ENCODE results near the gene FAM163B. TPM values are rescaled to one million over a fixed set of nuclear protein-coding genes. Genes with fewer than 3 reads are reported as not detected.

Gene FAM163B
- total RNA-seq, 2 experiments from 2014 or later: not detected

DNA sequence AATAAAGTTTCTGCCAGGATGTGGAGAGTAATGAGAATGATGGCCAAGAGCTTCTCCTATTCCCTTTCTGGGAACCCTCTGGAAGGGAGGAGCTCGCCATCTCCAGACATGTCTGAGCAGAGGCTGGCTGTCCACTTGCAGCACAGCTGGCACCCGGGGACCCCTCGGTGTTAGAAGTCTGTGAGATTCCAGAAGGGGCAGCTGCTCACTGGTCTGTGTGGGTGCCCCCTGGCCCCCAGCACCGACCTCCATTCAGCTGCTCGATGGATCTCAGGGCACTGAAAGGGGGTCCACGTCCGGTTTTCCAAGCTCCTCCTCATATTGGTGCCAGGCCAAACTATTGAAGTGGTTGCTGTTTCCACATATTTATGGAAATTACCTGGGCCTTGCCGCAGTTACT is 3.6 kb upstream of the FAM163B start:
- Mint-ChIP-seq H3K36me3 (ENCODE audit: low read depth) (no peaks in the 10 kb centered on the region), H3K4me3 (no peak overlapping the region), H3K9me3 (ENCODE audit: insufficient read depth) (no peaks in the 10 kb centered on the region), H3K4me1 (ENCODE audit: low read depth) (no peaks in the 10 kb centered on the region), H3K27ac (no peak overlapping the region), H3K27me3 (ENCODE audit: low read depth) (peaks cover 32% of the 10 kb centered on the region)
- CTCF ChIA-PET: no interaction called here
- no peak for DNase-seq
- POLR2A ChIA-PET: no interaction called here
- ATAC-seq: no peak

DNA sequence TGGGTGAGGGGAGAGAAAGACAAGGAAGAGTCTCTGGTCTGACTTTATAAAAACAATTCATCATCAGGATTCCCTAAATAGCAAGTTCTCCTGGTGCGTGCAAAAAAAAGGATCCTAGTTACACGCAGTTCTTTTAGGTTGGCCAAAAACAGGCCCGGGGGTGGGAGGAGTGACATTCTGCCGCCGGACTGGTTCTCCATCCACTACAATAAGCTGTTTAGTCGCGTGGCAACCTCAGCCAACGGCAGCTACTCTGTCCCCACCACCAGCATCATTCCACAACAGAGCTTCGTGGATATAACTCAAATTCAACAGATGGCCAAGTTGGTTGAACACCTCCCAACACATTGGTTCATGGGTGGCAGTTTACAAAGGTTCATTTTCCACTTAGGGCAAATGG is 2.9 kb upstream of the FAM163B start:
- no peaks in the 10 kb centered on the region for H3K9me3 Mint-ChIP-seq (ENCODE audit: insufficient read depth)
- POLR2A ChIA-PET: no interaction called here
- peaks cover 29% of the 10 kb centered on the region for H3K27me3 Mint-ChIP-seq (ENCODE audit: low read depth)
- ATAC-seq (no peak), DNase-seq (no peak)
- no peaks in the 10 kb centered on the region for H3K36me3 Mint-ChIP-seq (ENCODE audit: low read depth)
- CTCF ChIA-PET: no interaction called here
- no peak overlapping the region for H3K27ac Mint-ChIP-seq
- H3K4me3 Mint-ChIP-seq: no peak overlapping the region
- no peaks in the 10 kb centered on the region for H3K4me1 Mint-ChIP-seq (ENCODE audit: low read depth)

DNA sequence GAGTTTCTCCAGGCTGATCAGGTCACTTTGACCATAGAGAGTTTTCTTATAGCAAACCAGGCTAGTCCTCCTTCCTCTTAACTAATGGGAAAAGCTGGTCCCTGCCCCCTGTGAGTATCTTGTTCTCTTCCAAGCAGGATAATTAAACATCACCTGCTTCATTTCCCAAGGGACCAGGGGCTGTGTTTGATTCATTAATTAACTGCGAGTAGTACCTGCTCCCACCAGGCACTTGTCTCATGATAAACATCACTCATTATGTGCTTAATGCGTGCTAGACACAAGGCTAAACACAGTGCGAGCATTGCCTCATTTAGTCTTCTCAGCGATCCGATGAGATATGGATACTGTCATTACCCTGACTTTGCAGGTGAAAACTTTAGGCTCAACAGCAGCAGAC is 1.7 kb upstream of the FAM163B start:
- Mint-ChIP-seq H3K9me3 (ENCODE audit: insufficient read depth) (no peaks in the 10 kb centered on the region), H3K4me3 (no peak overlapping the region), H3K27me3 (ENCODE audit: low read depth) (peaks cover 35% of the 10 kb centered on the region), H3K27ac (no peak overlapping the region), H3K36me3 (ENCODE audit: low read depth) (no peaks in the 10 kb centered on the region), H3K4me1 (ENCODE audit: low read depth) (no peaks in the 10 kb centered on the region)
- no peak for ATAC-seq
- POLR2A ChIA-PET: interaction anchor here (0.6 kb wide), 1 partner anchor 46 kb away, joined by 3 read pairs; no protein-coding TSS in a partner anchor
- CTCF ChIA-PET: no interaction called here
- DNase-seq: no peak

DNA sequence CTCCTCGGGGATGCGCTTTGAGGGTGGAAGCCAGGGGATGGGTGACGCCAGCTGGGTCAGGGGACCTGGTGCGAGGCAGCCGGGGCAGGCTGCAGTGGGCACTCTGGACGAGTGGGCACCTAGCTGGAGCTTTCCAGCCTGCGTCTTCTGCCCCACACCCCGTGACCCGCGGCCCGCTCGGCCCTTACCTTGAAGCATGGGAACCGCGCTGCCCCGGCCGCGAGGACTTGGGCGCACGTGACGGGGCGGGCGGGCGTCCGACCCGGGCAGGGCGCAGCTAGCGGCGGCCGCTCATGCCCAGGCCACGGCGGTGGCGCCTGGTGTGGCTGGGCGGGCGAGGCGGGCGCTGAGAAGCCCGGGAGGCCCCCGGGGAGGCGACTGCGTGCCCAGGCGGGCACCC is 300 bp downstream of the FAM163B start:
- Mint-ChIP-seq H3K27ac (no peak overlapping the region), H3K27me3 (ENCODE audit: low read depth) (peaks cover 30% of the 10 kb centered on the region), H3K4me3 (no peak overlapping the region), H3K4me1 (ENCODE audit: low read depth) (peaks cover 10% of the 10 kb centered on the region), H3K36me3 (ENCODE audit: low read depth) (no peaks in the 10 kb centered on the region), H3K9me3 (ENCODE audit: insufficient read depth) (no peaks in the 10 kb centered on the region)
- ATAC-seq (no peak), DNase-seq (no peak)
- ChIA-PET POLR2A (interaction anchor here (0.5 kb wide), 1 partner anchor 234 kb away, joined by 4 read pairs; no protein-coding TSS in a partner anchor), CTCF (interaction anchor here (1.1 kb wide), 1 partner anchor 15 kb away, joined by 3 read pairs; no protein-coding TSS in a partner anchor)

DNA sequence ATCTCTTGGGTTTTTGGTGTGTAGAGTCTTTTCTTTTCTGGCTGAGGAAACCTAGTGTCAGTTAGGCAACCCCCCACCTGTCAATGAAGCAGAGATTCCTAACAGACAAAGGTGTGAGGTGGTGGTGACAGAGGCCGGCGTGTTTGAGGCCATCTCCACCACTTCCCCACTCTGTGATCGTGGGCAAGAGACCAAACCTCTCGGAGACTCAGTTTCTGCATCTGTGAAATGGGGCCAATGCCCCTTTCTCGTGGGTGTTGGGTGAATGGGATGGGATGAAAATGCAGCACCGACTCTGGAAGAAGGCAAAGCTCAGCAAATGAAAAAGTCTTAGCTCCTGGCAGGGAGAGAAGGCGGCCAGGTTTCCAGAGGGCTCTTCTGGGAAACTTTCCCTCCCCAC is 807 bp downstream of the FAM163B start:
- Mint-ChIP-seq H3K4me3 (no peak overlapping the region), H3K27ac (no peak overlapping the region), H3K36me3 (ENCODE audit: low read depth) (no peaks in the 10 kb centered on the region), H3K4me1 (ENCODE audit: low read depth) (peaks cover 10% of the 10 kb centered on the region), H3K9me3 (ENCODE audit: insufficient read depth) (no peaks in the 10 kb centered on the region), H3K27me3 (ENCODE audit: low read depth) (peaks cover 29% of the 10 kb centered on the region)
- ATAC-seq (no peak), DNase-seq (no peak)
- ChIA-PET CTCF (interaction anchor here (1.1 kb wide), 1 partner anchor 15 kb away, joined by 3 read pairs; no protein-coding TSS in a partner anchor), POLR2A (no interaction called here)

DNA sequence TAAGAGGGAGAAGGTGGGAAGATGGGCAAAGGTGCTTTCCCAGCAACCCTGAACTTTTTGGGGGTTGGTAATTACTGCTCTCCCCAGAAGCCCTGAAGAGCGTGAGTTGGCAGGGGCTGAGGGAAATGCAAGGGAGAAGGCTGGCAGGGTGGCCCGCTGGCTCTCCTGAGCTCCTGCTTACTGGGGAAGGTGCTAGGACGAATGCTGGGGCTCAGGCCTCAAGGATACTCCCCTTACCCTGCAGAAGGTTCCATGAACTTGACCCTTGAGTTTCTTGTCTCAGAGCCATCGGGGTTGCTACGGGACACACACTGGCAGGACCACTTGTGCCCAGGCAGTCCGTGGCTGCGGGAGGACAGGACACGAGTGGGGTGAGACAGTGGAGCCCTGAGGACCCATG is 1.2 kb downstream of the FAM163B start:
- DNase-seq (no peak), ATAC-seq (no peak)
- H3K27me3 Mint-ChIP-seq (ENCODE audit: low read depth): peaks cover 25% of the 10 kb centered on the region
- no peaks in the 10 kb centered on the region for H3K9me3 Mint-ChIP-seq (ENCODE audit: insufficient read depth)
- H3K4me3 Mint-ChIP-seq: no peak overlapping the region
- POLR2A ChIA-PET: no interaction called here
- H3K36me3 Mint-ChIP-seq (ENCODE audit: low read depth): no peaks in the 10 kb centered on the region
- CTCF ChIA-PET: interaction anchor here (1.1 kb wide), 2 partner anchors 15 to 57 kb away, joined by 3 read pairs; no protein-coding TSS in a partner anchor
- H3K4me1 Mint-ChIP-seq (ENCODE audit: low read depth): peaks cover 10% of the 10 kb centered on the region
- no peak overlapping the region for H3K27ac Mint-ChIP-seq

DNA sequence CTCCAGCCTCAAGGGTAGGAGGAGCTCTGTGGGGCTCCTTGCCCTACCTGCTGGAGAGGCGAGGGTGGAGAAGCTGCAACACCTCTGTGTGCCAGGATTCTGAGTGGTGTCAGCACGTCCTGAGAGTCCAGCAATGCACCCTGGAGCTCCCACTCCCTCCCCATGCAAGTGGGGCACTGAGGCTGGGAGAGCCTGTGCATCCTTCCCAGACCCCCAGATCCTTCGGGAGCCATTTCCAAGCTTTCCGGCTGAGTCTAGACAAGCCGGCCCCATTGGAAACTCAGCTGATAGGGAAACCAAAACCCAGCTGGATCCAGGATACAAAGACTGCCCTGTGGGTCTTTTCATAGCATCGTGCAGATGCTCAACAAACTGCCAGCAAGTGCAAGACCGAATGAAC is 1.8 kb downstream of the FAM163B start:
- H3K27ac Mint-ChIP-seq: no peak overlapping the region
- no peaks in the 10 kb centered on the region for H3K9me3 Mint-ChIP-seq (ENCODE audit: insufficient read depth)
- H3K36me3 Mint-ChIP-seq (ENCODE audit: low read depth): no peaks in the 10 kb centered on the region
- peaks cover 10% of the 10 kb centered on the region for H3K4me1 Mint-ChIP-seq (ENCODE audit: low read depth)
- ChIA-PET CTCF (interaction anchor here (1.1 kb wide), 1 partner anchor 57 kb away, joined by 3 read pairs; no protein-coding TSS in a partner anchor), POLR2A (no interaction called here)
- ATAC-seq (no peak), DNase-seq (no peak)
- H3K27me3 Mint-ChIP-seq (ENCODE audit: low read depth): peaks cover 25% of the 10 kb centered on the region
- H3K4me3 Mint-ChIP-seq: no peak overlapping the region

DNA sequence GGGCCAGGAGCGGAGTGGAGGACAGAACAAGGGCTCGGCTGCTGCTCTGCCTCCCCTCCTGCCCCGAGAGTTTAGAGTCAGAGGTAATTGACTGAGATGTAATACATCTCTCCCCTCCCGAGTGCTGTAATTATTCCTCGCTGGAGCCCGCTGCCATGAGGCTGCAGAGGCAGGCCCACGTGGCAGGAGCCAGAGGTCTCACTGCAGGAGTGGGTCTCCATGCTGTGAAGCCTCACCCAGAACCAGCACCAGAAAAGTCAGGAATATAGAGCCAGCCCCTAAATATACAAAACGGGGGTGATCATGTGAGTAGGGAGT is 2.5 kb downstream of the FAM163B start:
- H3K27me3 Mint-ChIP-seq (ENCODE audit: low read depth): peaks cover 25% of the 10 kb centered on the region
- ChIA-PET CTCF (no interaction called here), POLR2A (no interaction called here)
- ATAC-seq (no peak), DNase-seq (no peak)
- no peak overlapping the region for H3K4me3 Mint-ChIP-seq
- no peaks in the 10 kb centered on the region for H3K36me3 Mint-ChIP-seq (ENCODE audit: low read depth)
- peaks cover 10% of the 10 kb centered on the region for H3K4me1 Mint-ChIP-seq (ENCODE audit: low read depth)
- H3K27ac Mint-ChIP-seq: no peak overlapping the region
- no peaks in the 10 kb centered on the region for H3K9me3 Mint-ChIP-seq (ENCODE audit: insufficient read depth)

DNA sequence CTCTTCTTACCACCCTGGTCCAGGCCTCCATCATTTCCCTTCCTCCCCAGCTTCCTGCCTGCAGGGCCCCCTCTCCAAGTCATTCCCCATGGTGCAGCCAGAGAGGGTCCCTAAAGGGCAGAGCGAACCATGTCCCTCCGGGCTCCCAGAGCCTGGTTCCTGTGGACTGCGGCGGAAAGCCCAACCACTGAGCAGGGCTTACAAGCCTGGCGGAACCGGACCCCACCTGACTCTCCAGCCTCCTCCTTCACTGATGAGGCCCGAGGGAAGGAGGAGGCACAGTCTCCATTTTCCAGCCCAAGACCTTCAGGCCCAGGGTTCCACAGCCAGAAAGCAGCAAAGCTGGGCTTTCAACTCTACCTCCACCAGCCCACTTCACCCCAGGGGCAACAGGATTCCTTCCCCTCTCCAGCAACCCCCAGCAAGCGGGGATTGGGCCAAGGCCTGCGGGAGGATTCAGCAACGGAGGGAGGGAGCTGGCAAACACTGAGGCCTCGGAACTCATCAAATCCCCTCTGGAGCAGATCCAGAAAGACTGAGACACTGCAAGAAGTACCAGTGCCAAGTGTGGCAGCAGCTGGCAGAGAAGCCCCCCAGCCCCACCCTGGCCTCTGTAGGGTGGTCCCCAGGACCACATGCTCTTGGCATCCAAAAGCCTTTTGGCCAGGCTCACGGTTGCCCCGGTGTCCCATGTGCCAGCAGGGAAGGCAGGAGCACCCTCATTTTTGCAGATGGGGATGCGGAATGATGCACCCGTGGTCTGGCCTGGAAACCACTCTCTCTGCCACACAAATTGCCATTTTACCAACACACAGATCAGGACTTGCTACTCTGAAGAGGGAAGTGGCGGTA is 3.1 kb downstream of the FAM163B start:
- no peaks in the 10 kb centered on the region for H3K9me3 Mint-ChIP-seq (ENCODE audit: insufficient read depth)
- H3K4me3 Mint-ChIP-seq: no peak overlapping the region
- ChIA-PET POLR2A (interaction anchor here (0.7 kb wide), 1 partner anchor 30 kb away, joined by 3 read pairs; the partner anchor contains the start of gene DBH), CTCF (interaction anchor here (2.0 to 3.0 kb wide), 3 partner anchors 16 to 389 kb away, joined by 6 to 19 read pairs (median 7); no protein-coding TSS in a partner anchor)
- H3K36me3 Mint-ChIP-seq (ENCODE audit: low read depth): no peaks in the 10 kb centered on the region
- ATAC-seq: no peak
- H3K27ac Mint-ChIP-seq: no peak overlapping the region
- peaks cover 10% of the 10 kb centered on the region for H3K4me1 Mint-ChIP-seq (ENCODE audit: low read depth)
- DNase-seq: no peak
- H3K27me3 Mint-ChIP-seq (ENCODE audit: low read depth): peaks cover 25% of the 10 kb centered on the region

DNA sequence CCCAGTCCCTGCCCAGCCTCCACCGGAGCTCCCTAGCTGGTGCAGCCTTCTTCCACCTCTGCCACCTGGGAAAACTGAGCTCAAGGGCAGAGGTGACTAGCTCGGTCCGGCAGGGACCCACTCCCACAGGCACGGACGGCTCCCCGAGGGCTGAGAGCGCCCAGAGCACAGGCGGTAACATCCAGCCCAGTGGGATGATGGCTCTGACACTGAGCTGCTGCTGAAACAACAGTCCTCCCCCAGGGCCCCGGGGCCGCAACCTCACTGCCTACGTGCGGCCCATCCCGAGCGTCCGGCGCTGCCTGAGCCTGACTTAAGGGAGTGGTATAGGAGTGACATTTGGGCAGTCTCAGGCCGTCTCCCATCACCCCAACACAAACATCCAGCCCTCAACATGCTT is 3.7 kb downstream of the FAM163B start:
- ATAC-seq: no peak
- CTCF ChIA-PET: interaction anchor here (1.3 to 3.5 kb wide), 6 partner anchors 15 to 389 kb away, joined by 3 to 26 read pairs (median 6); no protein-coding TSS in a partner anchor
- Mint-ChIP-seq H3K4me3 (no peak overlapping the region), H3K27ac (no peak overlapping the region), H3K9me3 (ENCODE audit: insufficient read depth) (no peaks in the 10 kb centered on the region), H3K27me3 (ENCODE audit: low read depth) (peaks cover 22% of the 10 kb centered on the region), H3K4me1 (ENCODE audit: low read depth) (peaks cover 10% of the 10 kb centered on the region), H3K36me3 (ENCODE audit: low read depth) (no peaks in the 10 kb centered on the region)
- DNase-seq: no peak
- POLR2A ChIA-PET: interaction anchor here (0.7 kb wide), 1 partner anchor 31 kb away, joined by 3 read pairs; the partner anchor contains the start of gene DBH

DNA sequence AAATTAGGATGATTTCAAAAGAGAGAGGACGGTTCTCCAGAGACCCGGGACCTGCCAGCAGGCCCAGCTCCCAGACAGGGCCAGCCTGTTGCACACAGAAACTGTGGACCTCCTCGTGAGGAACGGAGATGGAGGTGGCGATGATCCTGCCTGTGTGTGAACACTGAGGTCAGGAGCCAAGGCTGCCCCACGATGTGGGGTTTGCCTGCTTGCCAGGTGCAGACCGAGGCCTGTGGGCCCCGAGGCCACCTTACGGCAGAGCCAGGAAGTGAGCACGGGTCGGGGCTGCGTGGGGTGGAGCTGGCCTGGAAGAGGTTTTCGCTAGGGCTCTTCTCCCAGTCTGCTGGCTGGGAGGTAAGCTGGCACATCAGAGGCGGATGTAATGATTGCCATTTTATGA is 4.3 kb downstream of the FAM163B start:
- Mint-ChIP-seq H3K27me3 (ENCODE audit: low read depth) (peaks cover 17% of the 10 kb centered on the region), H3K4me1 (ENCODE audit: low read depth) (peaks cover 10% of the 10 kb centered on the region), H3K36me3 (ENCODE audit: low read depth) (no peaks in the 10 kb centered on the region), H3K4me3 (no peak overlapping the region), H3K9me3 (ENCODE audit: insufficient read depth) (no peaks in the 10 kb centered on the region), H3K27ac (no peak overlapping the region)
- ATAC-seq (peak; percentile 59), DNase-seq (no peak)
- POLR2A ChIA-PET: no interaction called here
- CTCF ChIA-PET: interaction anchor here (1.3 to 3.5 kb wide), 7 partner anchors 14 to 390 kb away, joined by 3 to 26 read pairs (median 6); no protein-coding TSS in a partner anchor

DNA sequence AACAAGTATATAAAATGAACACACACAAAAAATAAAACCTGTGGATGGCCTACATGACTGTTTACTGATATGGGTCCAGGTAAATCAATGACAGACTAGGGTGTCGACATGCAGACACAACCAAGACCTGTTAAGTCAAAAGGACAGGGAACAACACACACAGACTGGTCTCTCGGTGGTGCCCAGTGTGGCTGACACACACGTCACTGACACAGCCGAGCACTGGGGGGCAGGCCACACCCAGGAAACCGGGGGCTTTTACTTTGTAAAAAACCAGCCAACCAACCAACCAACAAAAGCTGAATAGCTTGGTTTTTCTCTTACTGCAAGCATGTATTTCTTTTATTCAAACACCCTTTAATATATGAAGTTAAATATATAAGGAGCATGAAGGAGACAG is 5.0 kb downstream of the FAM163B start:
- ChIA-PET CTCF (interaction anchor here (1.3 to 3.5 kb wide), 7 partner anchors 14 to 390 kb away, joined by 3 to 26 read pairs (median 6); no protein-coding TSS in a partner anchor), POLR2A (no interaction called here)
- Mint-ChIP-seq H3K36me3 (ENCODE audit: low read depth) (no peaks in the 10 kb centered on the region), H3K4me3 (no peak overlapping the region), H3K27ac (no peak overlapping the region), H3K4me1 (ENCODE audit: low read depth) (peaks cover 10% of the 10 kb centered on the region), H3K27me3 (ENCODE audit: low read depth) (peaks cover 12% of the 10 kb centered on the region), H3K9me3 (ENCODE audit: insufficient read depth) (no peaks in the 10 kb centered on the region)
- ATAC-seq (peak; percentile 79), DNase-seq (peak; percentile 66)
